ENCODE data around the gene ASPN.

DNA sequence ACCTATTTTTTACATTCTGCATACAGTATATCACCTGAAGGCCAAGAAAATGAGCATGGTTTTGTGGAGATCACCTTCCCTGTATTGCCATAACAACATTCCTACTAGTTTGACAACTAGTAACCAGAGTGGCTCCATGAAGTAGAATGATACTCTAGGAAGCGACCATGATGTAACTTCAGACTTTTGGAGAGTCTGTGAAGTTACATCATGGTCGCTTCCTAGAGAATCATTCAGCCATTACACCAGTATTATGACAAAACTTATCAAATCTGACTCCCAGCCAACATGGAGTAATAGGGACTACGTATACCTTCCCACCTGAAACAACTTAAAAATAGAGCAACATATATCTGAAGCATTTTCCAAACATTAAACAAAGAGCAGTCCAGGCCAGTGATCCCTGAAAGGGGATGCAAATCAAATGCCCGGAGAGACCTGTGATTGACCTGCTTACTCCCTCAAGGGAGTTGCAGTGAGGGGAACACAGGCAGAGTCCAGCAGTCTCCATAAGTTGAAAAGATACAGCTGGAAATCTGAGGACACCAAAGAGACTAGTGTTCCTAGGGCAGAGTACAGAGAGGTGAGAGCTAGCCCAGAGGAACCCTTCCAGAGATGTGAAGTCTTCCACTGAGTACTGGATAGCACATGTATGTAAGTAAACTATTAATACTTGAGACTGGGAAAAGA is 45.7 kb upstream of the ASPN start:
- TF ChIP-seq, protein P1, sequence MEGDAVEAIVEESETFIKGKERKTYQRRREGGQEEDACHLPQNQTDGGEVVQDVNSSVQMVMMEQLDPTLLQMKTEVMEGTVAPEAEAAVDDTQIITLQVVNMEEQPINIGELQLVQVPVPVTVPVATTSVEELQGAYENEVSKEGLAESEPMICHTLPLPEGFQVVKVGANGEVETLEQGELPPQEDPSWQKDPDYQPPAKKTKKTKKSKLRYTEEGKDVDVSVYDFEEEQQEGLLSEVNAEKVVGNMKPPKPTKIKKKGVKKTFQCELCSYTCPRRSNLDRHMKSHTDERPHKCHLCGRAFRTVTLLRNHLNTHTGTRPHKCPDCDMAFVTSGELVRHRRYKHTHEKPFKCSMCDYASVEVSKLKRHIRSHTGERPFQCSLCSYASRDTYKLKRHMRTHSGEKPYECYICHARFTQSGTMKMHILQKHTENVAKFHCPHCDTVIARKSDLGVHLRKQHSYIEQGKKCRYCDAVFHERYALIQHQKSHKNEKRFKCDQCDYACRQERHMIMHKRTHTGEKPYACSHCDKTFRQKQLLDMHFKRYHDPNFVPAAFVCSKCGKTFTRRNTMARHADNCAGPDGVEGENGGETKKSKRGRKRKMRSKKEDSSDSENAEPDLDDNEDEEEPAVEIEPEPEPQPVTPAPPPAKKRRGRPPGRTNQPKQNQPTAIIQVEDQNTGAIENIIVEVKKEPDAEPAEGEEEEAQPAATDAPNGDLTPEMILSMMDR (IDR thresholded peaks at IDR 0.05; ENCODE audit: low read length) = no peak
- TF ChIP-seq EZH2 (IDR thresholded peaks at IDR 0.05; ENCODE audit: borderline replicate concordance, low read length) = no peak

All from OCI-LY1 (cell line).